IMR-90 (cell line): ENCODE results near the gene PRDM1. TPM values are rescaled to one million over a fixed set of nuclear protein-coding genes. Genes with fewer than 3 reads are reported as not detected.

Experiments
- ATAC-seq: fragments of 200-7000 bp; cut with Tn5 transposase; 2 replicates; pipeline ENCODE4 v1.9.1; 2020; ENCODE audit warnings: low read depth, mild to moderate bottlenecking, moderate library complexity
- BruUV-seq: library from RNA; stranded (reverse); fragments of 400-500 nt; replicated peaks from 2 replicates; lab custom pipeline; 2021; lab: Mats Ljungman, UMichigan
- CTCF ChIA-PET: fragments of 300-600 bp; formaldehyde crosslinking; extraction: SDS; loops from one replicate; lab custom pipeline; 2021; ENCODE audit warnings: antibody characterized with exemption; lab: Yijun Ruan, JAX
- POLR2A ChIA-PET: fragments of 300-600 bp; sonication (Branson Sonifier 250); formaldehyde crosslinking; loops from one replicate; lab custom pipeline; 2022; ENCODE audit warnings: antibody characterized with exemption; ENCODE audit not compliant: unreplicated experiment; lab: Charles Lee
- DNase-seq: peaks from one replicate; pipeline ENCODE4 v3.0.0; 2013
- H2AFZ ChIP-seq: replicated peaks from 2 replicates; pipeline ENCODE3; 2013; ENCODE audit warnings: low read length, mild to moderate bottlenecking; ENCODE audit not compliant: poor library complexity
- H2AK5ac ChIP-seq: 2 replicates; pipeline ENCODE4 v1.6.1; 2013; ENCODE audit warnings: low read depth, low read length, inconsistent platforms
- H2AK9ac ChIP-seq: replicated peaks from 2 replicates; pipeline ENCODE3; 2013; ENCODE audit warnings: mild to moderate bottlenecking, low read depth, low read length, moderate library complexity; ENCODE audit not compliant: poor library complexity
- H2BK120ac ChIP-seq: 2 replicates; pipeline ENCODE4 v1.6.1; 2013; ENCODE audit warnings: low read depth, low read length, inconsistent platforms
- H2BK15ac ChIP-seq: 3 replicates; pipeline ENCODE4 v1.6.1; 2013; ENCODE audit warnings: low read depth, low read length, inconsistent platforms
- H2BK20ac ChIP-seq: 2 replicates; pipeline ENCODE4 v1.6.1; 2013; ENCODE audit warnings: low read depth, mild to moderate bottlenecking, inconsistent platforms, low read length, moderate library complexity
- H2BK5ac ChIP-seq: 2 replicates; pipeline ENCODE4 v1.6.1; 2013; ENCODE audit warnings: mild to moderate bottlenecking, low read depth, low read length, inconsistent platforms; ENCODE audit not compliant: poor library complexity, severe bottlenecking
- H3K14ac ChIP-seq: replicated peaks from 2 replicates; pipeline ENCODE4 v1.6.1; 2013; ENCODE audit warnings: low read depth, low read length, inconsistent platforms
- H3K18ac ChIP-seq: 2 replicates; pipeline ENCODE4 v1.6.1; 2013; ENCODE audit warnings: low read depth, low read length, control low read depth
- H3K23ac ChIP-seq: 2 replicates; pipeline ENCODE4 v1.6.1; 2013; ENCODE audit warnings: low read depth, low read length, inconsistent platforms
- H3K27ac ChIP-seq: 2 replicates; pipeline ENCODE4 v1.5.1; 2013; ENCODE audit warnings: mild to moderate bottlenecking, control low read depth, low read length; ENCODE audit not compliant: insufficient read depth
- H3K27me3 ChIP-seq: 2 replicates; pipeline ENCODE4 v1.6.1; 2013; ENCODE audit warnings: low read length; ENCODE audit not compliant: control insufficient read depth, insufficient read depth
- H3K36me3 ChIP-seq: 2 replicates; pipeline ENCODE4 v1.6.1; 2013; ENCODE audit warnings: low read length, mixed read lengths; ENCODE audit not compliant: control insufficient read depth, insufficient read depth
- H3K4ac ChIP-seq: 2 replicates; pipeline ENCODE4 v1.6.1; 2013; ENCODE audit warnings: low read depth, low read length, inconsistent platforms
- H3K4me1 ChIP-seq: 2 replicates; pipeline ENCODE4 v1.6.1; 2013; ENCODE audit warnings: low read length, mixed read lengths; ENCODE audit not compliant: control insufficient read depth, insufficient read depth
- H3K4me2 ChIP-seq: 2 replicates; pipeline ENCODE4 v1.6.1; 2013; ENCODE audit warnings: low read depth, mild to moderate bottlenecking, control low read depth, low read length, moderate library complexity
- H3K4me3 ChIP-seq: 2 replicates; pipeline ENCODE4 v1.5.1; 2013; ENCODE audit warnings: low read depth, mild to moderate bottlenecking, control low read depth, low read length, moderate library complexity; ENCODE audit not compliant: insufficient read depth
- H3K56ac ChIP-seq: 2 replicates; pipeline ENCODE4 v1.6.1; 2013; ENCODE audit warnings: low read length, inconsistent platforms; ENCODE audit not compliant: insufficient read depth; ENCODE audit errors: extremely low read depth
- H3K79me1 ChIP-seq, 2 experiments: 2 replicates each; pipeline ENCODE4 v1.6.1; 2013; ENCODE audit warnings: low read length in 2 of 2, inconsistent platforms in 1 of 2, low read depth in 1 of 2
- H3K9ac ChIP-seq: 2 replicates; pipeline ENCODE4 v1.6.1; 2013; ENCODE audit warnings: low read depth, low read length, control low read depth
- H3K9me1 ChIP-seq: 2 replicates; pipeline ENCODE4 v1.6.1; 2013; ENCODE audit warnings: low read length, inconsistent platforms; ENCODE audit not compliant: insufficient read depth
- H3K9me3 ChIP-seq: 2 replicates; pipeline ENCODE4 v1.6.1; 2013; ENCODE audit warnings: low read length; ENCODE audit not compliant: control insufficient read depth, insufficient read depth
- H4K20me1 ChIP-seq: 2 replicates; pipeline ENCODE4 v1.6.1; 2013; ENCODE audit warnings: low read length, inconsistent platforms; ENCODE audit not compliant: insufficient read depth
- H4K5ac ChIP-seq: 2 replicates; pipeline ENCODE4 v1.6.1; 2013; ENCODE audit warnings: mild to moderate bottlenecking, low read depth, low read length, control low read depth
- H4K8ac ChIP-seq, 2 experiments: 2 replicates each; pipeline ENCODE4 v1.6.1; 2013; ENCODE audit warnings: low read depth in 2 of 2, low read length in 2 of 2, control low read depth in 1 of 2, inconsistent platforms in 1 of 2
- H4K91ac ChIP-seq: 2 replicates; pipeline ENCODE4 v1.6.1; 2013; ENCODE audit warnings: low read depth, low read length, inconsistent platforms; ENCODE audit not compliant: insufficient read depth
- BHLHE40 ChIP-seq: fragments of 150-350 bp; IDR thresholded peaks from 2 replicates; pipeline ENCODE4 v1.6.1; 2016; ENCODE audit warnings: mild to moderate bottlenecking, low read depth, low read length
- CHD1 ChIP-seq: IDR thresholded peaks from 2 replicates; pipeline ENCODE4 v1.6.1; 2012; ENCODE audit warnings: low read depth, low read length, improper control_type of control experiment
- FOS ChIP-seq: fragments of 150-350 bp; IDR thresholded peaks from 2 replicates; pipeline ENCODE4 v1.6.1; 2016; ENCODE audit warnings: low read depth, low read length
- MAZ ChIP-seq: IDR thresholded peaks from 2 replicates; pipeline ENCODE4 v1.6.1; 2012; ENCODE audit warnings: low read depth, mild to moderate bottlenecking, low read length, improper control_type of control experiment, moderate library complexity, borderline replicate concordance
- POLR2A ChIP-seq: IDR thresholded peaks from 2 replicates; pipeline ENCODE4 v1.6.1; 2012; ENCODE audit warnings: mild to moderate bottlenecking, low read depth, low read length
- RAD21 ChIP-seq: IDR thresholded peaks from 2 replicates; pipeline ENCODE4 v1.6.1; 2012; ENCODE audit warnings: low read length, improper control_type of control experiment
- SMC3 ChIP-seq: fragments of 150-350 bp; IDR thresholded peaks from 2 replicates; pipeline ENCODE4 v1.6.1; 2016; ENCODE audit warnings: low read depth, mild to moderate bottlenecking, antibody characterized with exemption, low read length, moderate library complexity
- WGBS, 2 experiments: methylation state at CpG; one replicate each; pipeline versions ENCODE4 v1.1.5 to v1.1.7; 2013; ENCODE audit warnings: missing lambda C conversion rate in 2 of 2; ENCODE audit not compliant: insufficient read length in 1 of 2; ENCODE audit errors: extremely low coverage in 2 of 2; 5-methylcytosine and 5-hydroxymethylcytosine counted together
- dilution Hi-C: fragments of 300-500 bp; cut with HindIII; formaldehyde crosslinking; loops from one replicate; pipeline ENCODE4 v1.14.3; 2018; ENCODE audit warnings: low sequenced_read_pairs; ENCODE audit not compliant: unreplicated experiment
- in situ Hi-C: fragments of 300-500 bp; cut with MboI; formaldehyde crosslinking; loops from 3 replicates; pipeline ENCODE4 v1.14.3; 2019; ENCODE audit warnings: low sequenced_read_pairs, inconsistent platforms, mixed read lengths
- intact Hi-C: fragments of 100-400 bp; cut with micrococcal nuclease; formaldehyde crosslinking; loops from 2 replicates; pipeline ENCODE4 v1.10.0; 2022
- polyA plus RNA-seq, 3 experiments: library from polyadenylated mRNA; depleted of rRNA; stranded (reverse); fragments of >200 nt; gene quantifications; 2 replicates each; pipeline ENCODE4 v1.2.3, GENCODE V29; 2012; ENCODE audit warnings: low replicate concordance in 1 of 3
- total RNA-seq: library from RNA; depleted of rRNA; stranded (reverse); fragments of >200 nt; gene quantifications from 2 replicates; pipeline ENCODE4 v1.2.3, GENCODE V29; 2012

The PRDM1 gene
- total and polyA plus RNA-seq, 2 of the 4 experiments (the other 2 are of a cell fraction): 2.3 to 3.0 TPM

DNA sequence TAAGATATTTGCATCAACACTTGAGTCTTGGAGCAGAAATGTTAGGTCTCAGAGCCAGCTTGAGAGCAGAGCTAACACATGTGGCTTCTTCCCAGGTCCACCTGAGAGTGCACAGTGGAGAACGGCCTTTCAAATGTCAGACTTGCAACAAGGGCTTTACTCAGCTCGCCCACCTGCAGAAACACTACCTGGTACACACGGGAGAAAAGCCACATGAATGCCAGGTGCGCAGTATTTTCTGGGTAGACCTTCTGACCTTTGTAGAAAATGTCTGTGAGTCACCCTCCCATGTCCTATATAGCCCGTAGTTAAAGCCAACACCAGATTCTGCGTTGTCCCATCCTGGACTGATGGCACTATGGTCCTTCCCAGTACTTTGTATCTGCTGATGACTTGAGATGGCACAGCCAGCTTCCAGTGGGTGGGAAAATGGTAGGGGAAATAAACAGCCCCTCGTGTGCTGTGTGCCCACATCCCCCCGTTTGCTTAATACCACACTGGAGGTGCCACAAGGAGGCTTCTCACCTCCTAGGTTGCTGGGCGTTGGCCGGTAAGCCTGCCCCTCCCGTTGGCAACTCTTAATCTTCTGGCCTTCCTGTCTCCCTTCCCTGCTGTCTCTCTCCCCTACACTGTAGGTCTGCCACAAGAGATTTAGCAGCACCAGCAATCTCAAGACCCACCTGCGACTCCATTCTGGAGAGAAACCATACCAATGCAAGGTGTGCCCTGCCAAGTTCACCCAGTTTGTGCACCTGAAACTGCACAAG is 20.3 kb downstream of the PRDM1 start:
- no peak overlapping the region for H2BK20ac ChIP-seq
- no peak overlapping the region for H2AK5ac ChIP-seq
- no peak overlapping the region for H2BK15ac ChIP-seq
- no peak overlapping the region for H3K56ac ChIP-seq
- H3K4me1 ChIP-seq: peaks cover 3% of the 10 kb centered on the region; the same call in 1 of the 2 replicates
- ChIA-PET CTCF (no interaction called here), POLR2A (no interaction called here)
- peaks cover 10 to 52% of the 10 kb centered on the region in 2 experiments; a peak in 3 of 4 replicates for H3K79me1 ChIP-seq
- H4K8ac ChIP-seq: no peak overlapping the region
- dilution Hi-C loops: no loop called here
- H3K9me1 ChIP-seq: peaks cover 10% of the 10 kb centered on the region; the same call in 1 of the 2 replicates
- H3K4me2 ChIP-seq: no peak overlapping the region
- H3K36me3 ChIP-seq: peaks cover 28% of the 10 kb centered on the region
- 86% methylated on average over 6 of the region's 12 CpGs; no CpG with 5 or more reads in 1 of the 2 experiments for WGBS, 2 experiments
- H3K4me3 ChIP-seq: no peak overlapping the region
- ATAC-seq: no peak
- no peaks in the 10 kb centered on the region for H3K9me3 ChIP-seq
- intact Hi-C loops: no loop called here
- H4K5ac ChIP-seq: no peak overlapping the region
- H2BK5ac ChIP-seq: no peak overlapping the region
- no peak overlapping the region for H3K4ac ChIP-seq
- no peak for DNase-seq
- H3K18ac ChIP-seq: no peak overlapping the region
- BruUV-seq: no TSS peak
- H3K14ac ChIP-seq: no peak overlapping the region
- H3K23ac ChIP-seq: no peak overlapping the region
- no peak overlapping the region for H3K9ac ChIP-seq
- H2BK120ac ChIP-seq: no peak overlapping the region
- no peaks in the 10 kb centered on the region for H3K27me3 ChIP-seq
- TF ChIP-seq MAZ (no peak), RAD21 (no peak), SMC3 (no peak), CHD1 (no peak), POLR2A (no peak), FOS (no peak), BHLHE40 (no peak)
- H4K20me1 ChIP-seq: no peaks in the 10 kb centered on the region; the same call in 1 of the 2 replicates
- no peak overlapping the region for H3K27ac ChIP-seq
- in situ Hi-C loops: no loop called here
- no peak overlapping the region for H2AFZ ChIP-seq
- no peak overlapping the region for H2AK9ac ChIP-seq
- no peak overlapping the region for H4K91ac ChIP-seq
